HCT116 (cell line): ENCODE measurements around the gene CAPS. TPM values are rescaled to one million over a fixed set of nuclear protein-coding genes. Genes with fewer than 3 reads are reported as not detected.
"Not testable (repeated sequence)": the region's sequence is repeated elsewhere in the genome, so short reads cannot be mapped to it uniquely, and the experiment has no call there.

Experiments
- ATAC-seq: fragments of 200-7000 bp; cut with Tn5 transposase; 2 replicates; pipeline ENCODE4 v1.9.1; 2020; ENCODE audit warnings: mild to moderate bottlenecking, moderate library complexity
- BruUV-seq: library from RNA; stranded (reverse); fragments of 400-500 nt; replicated peaks from 2 replicates; lab custom pipeline; 2021; lab: Mats Ljungman, UMichigan
- CTCF ChIA-PET: fragments of 300-600 bp; sonication (Branson Sonifier 250); formaldehyde crosslinking; loops from one replicate; lab custom pipeline; 2021; ENCODE audit warnings: antibody characterized with exemption; lab: Charles Lee
- POLR2A ChIA-PET: fragments of 300-600, 350-600 bp; sonication (Branson Sonifier 250); formaldehyde crosslinking; loops from one replicate; lab custom pipeline; 2021; ENCODE audit warnings: antibody characterized with exemption; lab: Charles Lee
- RAD21 ChIA-PET, 2 experiments: fragments of 300-600 bp; sonication (Branson Sonifier 250); formaldehyde crosslinking; loops; one replicate each; lab custom pipeline; 2023; ENCODE audit warnings: low total read pairs in 2 of 2; ENCODE audit not compliant: uncharacterized antibody in 2 of 2, unreplicated experiment in 2 of 2, low non-redundant PET in 1 of 2; lab: Charles Lee
- DNase-seq: peaks from one replicate; pipeline ENCODE4 v3.0.0-alpha.2; 2010; ENCODE audit warnings: low read depth, low spot score
- H2AFZ ChIP-seq: fragments of 200-600 bp; shearing (Covaris generic), sonication (generic); 2 replicates; pipeline ENCODE4 v1.6.1; 2017; ENCODE audit warnings: low read depth, mixed run types, mixed read lengths, antibody characterized with exemption, low read length; ENCODE audit not compliant: poor library complexity, severe bottlenecking
- H3K27ac ChIP-seq: 2 replicates; pipeline ENCODE4 v1.5.1; 2012; ENCODE audit warnings: low read depth, low read length
- H3K27me3 ChIP-seq: fragments of 200-600 bp; sonication (generic); 2 replicates; pipeline ENCODE4 v1.6.1; 2016; ENCODE audit warnings: mixed run types, low read length, mixed read lengths; ENCODE audit not compliant: insufficient read depth
- H3K36me3 ChIP-seq, 2 experiments: fragments of 200-500 bp in 1 of 2; fragments of 200-600 bp in 1 of 2; sonication (Bioruptor generic) in 1 of 2; sonication (generic) in 1 of 2; 2 replicates each; pipeline versions ENCODE4 v1.5.1 to v1.6.1; 2014 to 2016; ENCODE audit warnings: low read length in 2 of 2, inconsistent platforms in 1 of 2, mixed read lengths in 1 of 2, mixed run types in 1 of 2; ENCODE audit not compliant: insufficient read depth in 2 of 2, control insufficient read depth in 1 of 2
- H3K4me1 ChIP-seq, 2 experiments: fragments of 200-600 bp in 1 of 2; sonication (generic) in 1 of 2; 2 replicates each; pipeline versions ENCODE4 v1.5.1 to v1.6.1; 2012 to 2017; ENCODE audit warnings: low read length in 2 of 2, inconsistent platforms in 1 of 2, mild to moderate bottlenecking in 1 of 2, mixed read lengths in 1 of 2, mixed run types in 1 of 2, moderate library complexity in 1 of 2; ENCODE audit not compliant: insufficient read depth in 2 of 2, control insufficient read depth in 1 of 2
- H3K4me2 ChIP-seq: fragments of 200-600 bp; sonication (generic); 2 replicates; pipeline ENCODE4 v1.6.1; 2017; ENCODE audit warnings: mixed run types, low read length, mixed read lengths
- H3K4me3 ChIP-seq, 2 experiments: fragments of 200-600 bp in 1 of 2; sonication (generic) in 1 of 2; replicated peaks in 1 of 2; 2 replicates each; pipeline ENCODE4 v1.5.1; 2011 to 2016; ENCODE audit warnings: low read length in 2 of 2, control low read depth in 1 of 2, low read depth in 1 of 2, mild to moderate bottlenecking in 1 of 2, mixed read lengths in 1 of 2, mixed run types in 1 of 2
- H3K79me2 ChIP-seq: fragments of 200-600 bp; sonication (generic); 2 replicates; pipeline ENCODE4 v1.6.1; 2017; ENCODE audit warnings: mild to moderate bottlenecking, mixed run types, low read length, moderate library complexity, mixed read lengths; ENCODE audit not compliant: insufficient read depth
- H3K9ac ChIP-seq: fragments of 200-600 bp; sonication (generic); 2 replicates; pipeline ENCODE4 v1.6.1; 2016; ENCODE audit warnings: low read length, mixed read lengths
- H3K9me2 ChIP-seq: fragments of 200-600 bp; sonication (generic), shearing (Covaris generic); 2 replicates; pipeline ENCODE4 v1.6.1; 2017; ENCODE audit warnings: mixed run types, mild to moderate bottlenecking, moderate library complexity; ENCODE audit not compliant: insufficient read depth
- H3K9me3 ChIP-seq, 2 experiments: fragments of 200-500 bp in 1 of 2; fragments of 200-600 bp in 1 of 2; sonication (Bioruptor generic) in 1 of 2; sonication (generic) in 1 of 2; 2 replicates each; pipeline ENCODE4 v1.6.1; 2014 to 2017; ENCODE audit warnings: low read length in 2 of 2, mixed read lengths in 2 of 2, inconsistent platforms in 1 of 2, low read depth in 1 of 2, mild to moderate bottlenecking in 1 of 2, mixed run types in 1 of 2, moderate library complexity in 1 of 2; ENCODE audit not compliant: control insufficient read depth in 1 of 2, insufficient read depth in 1 of 2
- H4K20me1 ChIP-seq: fragments of 200-600 bp; sonication (generic), shearing (Covaris generic); 2 replicates; pipeline ENCODE4 v1.6.1; 2017; ENCODE audit warnings: mixed run types, mild to moderate bottlenecking, moderate library complexity; ENCODE audit not compliant: insufficient read depth
- CEBPB ChIP-seq: IDR thresholded peaks from 2 replicates; pipeline ENCODE4 v1.6.1; 2012; ENCODE audit warnings: low read depth
- EGR1 ChIP-seq: IDR thresholded peaks from 2 replicates; pipeline ENCODE4 v1.6.1; 2012; ENCODE audit warnings: low read depth
- ELF1 ChIP-seq: IDR thresholded peaks from 2 replicates; pipeline ENCODE4 v1.6.1; 2012; ENCODE audit warnings: low read depth, borderline replicate concordance
- EZH2 ChIP-seq: fragments of 200-600 bp; sonication (generic); IDR thresholded peaks from 2 replicates; pipeline ENCODE4 v1.6.1; 2017; ENCODE audit warnings: antibody characterized with exemption, mixed run types
- POLR2A ChIP-seq: IDR thresholded peaks from 2 replicates; pipeline ENCODE4 v1.7.0; 2011; ENCODE audit warnings: borderline replicate concordance; ENCODE audit not compliant: insufficient read depth, insufficient read length; ENCODE audit errors: extremely low read depth
- POLR2AphosphoS5 ChIP-seq: IDR thresholded peaks from 2 replicates; pipeline ENCODE4 v1.6.1; 2011; ENCODE audit warnings: mild to moderate bottlenecking, low read depth, low read length, moderate library complexity
- RAD21 ChIP-seq: IDR thresholded peaks from 2 replicates; pipeline ENCODE4 v1.6.1; 2012; ENCODE audit warnings: low read depth, mild to moderate bottlenecking
- SIN3A ChIP-seq: IDR thresholded peaks from 2 replicates; pipeline ENCODE4 v1.6.1; 2012; ENCODE audit warnings: low read depth
- SP1 ChIP-seq: IDR thresholded peaks from 2 replicates; pipeline ENCODE4 v1.6.1; 2012; ENCODE audit warnings: low read depth
- TCF7L2 ChIP-seq: IDR thresholded peaks from 2 replicates; pipeline ENCODE4 v1.7.0; 2011; ENCODE audit warnings: borderline replicate concordance, inconsistent platforms; ENCODE audit not compliant: insufficient read depth, insufficient read length; ENCODE audit errors: extremely low read depth
- YY1 ChIP-seq: IDR thresholded peaks from 2 replicates; pipeline ENCODE4 v1.6.1; 2011; ENCODE audit warnings: low read length, low read depth, moderate library complexity, mild to moderate bottlenecking; ENCODE audit not compliant: insufficient replicate concordance; ENCODE audit errors: extremely low read depth
- ZNF274 ChIP-seq: fragments of 200-500 bp; sonication (Bioruptor generic); IDR thresholded peaks from 2 replicates; pipeline ENCODE4 v1.6.1; 2014; ENCODE audit warnings: mild to moderate bottlenecking, low read depth, low read length, inconsistent platforms
- intact Hi-C: fragments of 100-400 bp; cut with micrococcal nuclease; formaldehyde crosslinking; loops from 2 replicates; pipeline ENCODE4 v1.10.0; 2022
- total RNA-seq: library from RNA; stranded (reverse); gene quantifications from one replicate; pipeline ENCODE4 v1.2.1, GENCODE V29; 2021; ENCODE audit not compliant: unreplicated experiment
- TF ChIP-seq, protein P1 (sequence below): IDR thresholded peaks from 2 replicates; pipeline ENCODE4 v1.6.1; 2012

CAPS gene
- total RNA-seq, 1 experiment from 2014 or later, result 2.5 TPM

DNA sequence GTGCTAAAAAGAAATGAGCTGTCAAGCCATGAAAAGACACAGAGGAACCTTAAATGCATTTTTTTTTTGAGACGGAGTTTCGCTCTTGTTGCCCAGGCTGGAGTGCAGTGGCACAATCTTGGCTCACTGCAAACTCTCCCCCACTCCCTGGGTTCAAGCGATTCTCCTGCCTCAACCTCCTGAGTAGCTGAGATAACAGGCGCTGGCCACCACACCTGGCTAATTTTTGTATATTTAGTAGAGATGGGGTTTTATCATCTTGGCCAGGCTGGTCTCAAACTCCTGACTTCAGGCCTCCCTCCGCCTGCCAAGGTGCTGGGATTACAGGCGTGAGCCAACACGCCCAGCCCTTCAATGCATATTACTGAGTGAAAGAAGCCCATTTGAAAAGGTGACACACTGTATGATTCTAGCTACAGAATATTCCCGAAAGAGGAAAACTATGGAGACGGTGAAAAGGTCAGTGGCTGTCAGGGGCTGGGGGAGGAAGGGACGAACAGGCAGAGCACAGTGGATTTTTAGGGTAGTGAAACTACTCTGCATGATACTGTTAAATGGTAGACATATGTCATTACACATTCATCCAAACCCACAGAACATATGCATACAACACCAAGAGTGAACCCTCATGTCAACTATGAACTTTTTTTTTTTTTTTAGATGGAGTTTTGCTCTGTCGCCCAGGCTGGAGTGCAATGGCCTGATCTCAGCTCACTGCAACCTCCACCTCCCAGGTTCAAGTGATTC is 29.8 kb upstream of the CAPS start:
- CTCF ChIA-PET, result interaction anchor here (4.5 kb wide), 1 partner anchor 80 kb away, joined by 15 read pairs; the partner anchor contains the start of gene NRTN
- BruUV-seq, H3K9me3 ChIP-seq, H3K27me3 ChIP-seq, H3K36me3 ChIP-seq, H4K20me1 ChIP-seq, H3K9me2 ChIP-seq, H3K4me3 ChIP-seq, intact Hi-C loops, H2AFZ ChIP-seq, H3K79me2 ChIP-seq, POLR2A ChIA-PET, ATAC-seq, RAD21 ChIA-PET, H3K27ac ChIP-seq, DNase-seq, H3K4me2 ChIP-seq, H3K9ac ChIP-seq, H3K4me1 ChIP-seq: not testable (repeated sequence)

DNA sequence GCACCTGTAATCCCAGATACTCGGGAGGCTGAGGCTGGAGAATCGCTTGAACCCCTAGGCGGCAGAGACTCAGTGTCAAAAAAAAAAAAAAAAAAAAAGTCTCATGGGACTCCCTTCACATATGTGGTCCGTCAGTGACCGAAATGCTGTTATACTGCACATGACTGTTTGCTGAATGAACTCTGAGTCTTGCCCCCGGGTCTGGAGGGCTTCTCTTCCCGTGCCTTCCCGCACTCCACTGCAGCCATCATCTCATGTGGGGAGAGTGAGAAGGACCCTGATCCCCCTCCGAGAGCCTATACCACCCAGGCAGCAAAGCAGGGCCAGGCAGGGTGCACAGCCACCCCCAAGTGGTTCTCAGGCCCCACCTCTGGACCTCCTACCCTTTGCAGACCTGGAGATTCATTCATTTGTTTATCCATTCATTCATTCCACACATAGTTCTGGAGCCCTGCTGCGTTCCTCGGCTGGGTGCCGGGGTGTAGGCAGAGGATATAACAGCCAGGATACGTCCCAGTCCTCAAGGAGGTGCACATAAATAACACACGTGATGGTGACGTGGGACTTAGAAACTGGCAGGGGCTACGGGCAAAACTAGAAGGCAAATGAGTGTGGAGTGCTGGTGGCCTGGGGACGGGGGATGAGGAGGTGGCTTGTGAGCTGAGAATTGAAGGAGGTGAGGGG is 24.6 kb upstream of the CAPS start:
- POLR2A ChIA-PET, result interaction anchor here (1.1 kb wide), 1 partner anchor 61 kb away, joined by 4 read pairs; no protein-coding TSS in a partner anchor

More for the DNA sequence above, 24.6 kb upstream of the CAPS start:
- H3K9ac ChIP-seq, result no peak overlapping the region
- H3K4me2 ChIP-seq, result no peak overlapping the region
- no peak overlapping the region for H3K27ac ChIP-seq
- ChIA-PET RAD21 (no interaction called here), CTCF (interaction anchor here (1.5 kb wide), 1 partner anchor 85 kb away, joined by 6 read pairs; no protein-coding TSS in a partner anchor)
- H4K20me1 ChIP-seq, result no peaks in the 10 kb centered on the region
- no peaks in the 10 kb centered on the region for H3K36me3 ChIP-seq
- no peak overlapping the region for H2AFZ ChIP-seq
- H3K4me3 ChIP-seq, result no peak overlapping the region
- H3K27me3 ChIP-seq, result no peaks in the 10 kb centered on the region
- peaks cover 0 to 3% of the 10 kb centered on the region in 2 experiments; a peak in 1 of 4 replicates for H3K4me1 ChIP-seq
- no peaks in the 10 kb centered on the region for H3K9me3 ChIP-seq
- DNase-seq, result no peak
- intact Hi-C loops, result no loop called here
- no TSS peak for BruUV-seq
- TF ChIP-seq, protein P1, sequence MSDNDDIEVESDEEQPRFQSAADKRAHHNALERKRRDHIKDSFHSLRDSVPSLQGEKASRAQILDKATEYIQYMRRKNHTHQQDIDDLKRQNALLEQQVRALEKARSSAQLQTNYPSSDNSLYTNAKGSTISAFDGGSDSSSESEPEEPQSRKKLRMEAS, result no peak
- no peak for TF ChIP-seq EGR1
- no peak for TF ChIP-seq POLR2AphosphoS5
- TF ChIP-seq SP1, result no peak
- TF ChIP-seq YY1, result no peak
- TF ChIP-seq POLR2A, result no peak
- no peak for TF ChIP-seq TCF7L2
- no peak for TF ChIP-seq RAD21
- TF ChIP-seq ZNF274, result no peak
- no peak for TF ChIP-seq SIN3A
- TF ChIP-seq EZH2, result no peak
- no peak for TF ChIP-seq ELF1
- no peak for TF ChIP-seq CEBPB
- ATAC-seq, result no peak
- no peaks in the 10 kb centered on the region for H3K79me2 ChIP-seq
- H3K9me2 ChIP-seq, result no peaks in the 10 kb centered on the region
